Hepatocyte (in vitro differentiated cells): ENCODE results near the gene NME9. TPM values are rescaled to one million over a fixed set of nuclear protein-coding genes. Genes with fewer than 3 reads are reported as not detected.

Experiments used
- DNase-seq: peaks from one replicate; pipeline ENCODE4 v3.0.0-alpha.2; 2016; ENCODE audit warnings: low spot score
- H2AFZ ChIP-seq: fragments of 200-600 bp; sonication (generic); 2 replicates; pipeline ENCODE4 v1.6.0; 2016; ENCODE audit warnings: antibody characterized with exemption, mild to moderate bottlenecking
- H3K27ac ChIP-seq: fragments of 200-600 bp; sonication (generic); 2 replicates; pipeline ENCODE4 v1.5.1; 2016; ENCODE audit warnings: mild to moderate bottlenecking
- H3K27me3 ChIP-seq: fragments of 200-600 bp; sonication (generic); 2 replicates; pipeline ENCODE4 v1.6.1; 2016
- H3K36me3 ChIP-seq: fragments of 200-600 bp; sonication (generic); replicated peaks from 2 replicates; pipeline ENCODE4 v1.5.1; 2016; ENCODE audit warnings: low read depth; ENCODE audit not compliant: insufficient read depth
- H3K4me1 ChIP-seq: fragments of 200-600 bp; sonication (generic); 2 replicates; pipeline ENCODE4 v1.5.1; 2016; ENCODE audit warnings: mild to moderate bottlenecking, moderate library complexity; ENCODE audit not compliant: insufficient read depth
- H3K4me2 ChIP-seq: fragments of 200-600 bp; sonication (generic); 2 replicates; pipeline ENCODE4 v1.6.0; 2016
- H3K4me3 ChIP-seq: fragments of 200-600 bp; sonication (generic); 2 replicates; pipeline ENCODE4 v1.5.1; 2016; ENCODE audit warnings: mild to moderate bottlenecking
- H3K79me2 ChIP-seq: fragments of 200-600 bp; sonication (generic); 2 replicates; pipeline ENCODE4 v1.6.0; 2017; ENCODE audit warnings: mild to moderate bottlenecking
- H3K9me2 ChIP-seq: fragments of 200-600 bp; sonication (generic); replicated peaks from 2 replicates; pipeline ENCODE4 v1.6.0; 2017; ENCODE audit warnings: mild to moderate bottlenecking; ENCODE audit not compliant: insufficient read depth
- H3K9me3 ChIP-seq: fragments of 200-600 bp; sonication (generic); 2 replicates; pipeline ENCODE4 v1.5.1; 2016; ENCODE audit warnings: low read depth, mild to moderate bottlenecking
- H4K20me1 ChIP-seq: fragments of 200-600 bp; sonication (generic); 2 replicates; pipeline ENCODE4 v1.6.0; 2016; ENCODE audit warnings: mild to moderate bottlenecking; ENCODE audit not compliant: insufficient read depth, poor library complexity, severe bottlenecking
- CTCF ChIP-seq: fragments of 200-600 bp; sonication (generic); IDR thresholded peaks from 2 replicates; pipeline ENCODE4 v1.5.1; 2016; ENCODE audit warnings: antibody characterized with exemption, mild to moderate bottlenecking; ENCODE audit not compliant: poor library complexity
- EZH2 ChIP-seq: fragments of 200-600 bp; sonication (generic); IDR thresholded peaks from 2 replicates; pipeline ENCODE4 v1.6.1; 2016; ENCODE audit warnings: antibody characterized with exemption, mild to moderate bottlenecking, borderline replicate concordance
- EZH2phosphoT487 ChIP-seq: fragments of 200-600 bp; sonication (generic); IDR thresholded peaks from one replicate; pipeline ENCODE4 v1.6.1; 2018; ENCODE audit warnings: antibody characterized with exemption, mild to moderate bottlenecking, low read depth, moderate library complexity; ENCODE audit not compliant: unreplicated experiment, severe bottlenecking
- WGBS: methylation state at CpG from one replicate; pipeline ENCODE4 v1.1.6; 2016; ENCODE audit warnings: low lambda C conversion rate; ENCODE audit errors: missing lambda C conversion rate; 5-methylcytosine and 5-hydroxymethylcytosine counted together
- polyA plus RNA-seq: library from polyadenylated mRNA; unstranded; fragments of >200 nt; fragmentation: Nextera tagmentation; extraction: Ambion mirVana; gene quantifications from 2 replicates; pipeline ENCODE4 v1.2.1, GENCODE V29; 2016
- total RNA-seq: library from RNA; depleted of rRNA; stranded (reverse); fragments of >200 nt; gene quantifications from 2 replicates; pipeline ENCODE4 v1.2.3, GENCODE V29; 2014

The NME9 gene
- total and polyA plus RNA-seq, 2 experiments from 2014 or later, result 1.0 TPM; not detected in 1

GRCh38 chr3:138354376-138354775 lies 24.7 kb upstream of the NME9 start:
- Histone ChIP-seq H3K4me3 (no peak overlapping the region), H4K20me1 (no peaks in the 10 kb centered on the region), H3K4me2 (no peak overlapping the region), H2AFZ (no peak overlapping the region), H3K4me1 (peaks cover 5% of the 10 kb centered on the region), H3K9me3 (no peaks in the 10 kb centered on the region), H3K36me3 (no peaks in the 10 kb centered on the region), H3K79me2 (no peaks in the 10 kb centered on the region), H3K27me3 (no peaks in the 10 kb centered on the region), H3K27ac (no peak overlapping the region), H3K9me2 (no peaks in the 10 kb centered on the region)
- TF ChIP-seq CTCF, result no peak
- no peak for TF ChIP-seq EZH2
- no peak for TF ChIP-seq EZH2phosphoT487
- DNase-seq, result no peak

- H2AFZ ChIP-seq, result no peak overlapping the region
- no peaks in the 10 kb centered on the region for H3K36me3 ChIP-seq
- no peaks in the 10 kb centered on the region for H3K79me2 ChIP-seq
- H3K27me3 ChIP-seq, result no peaks in the 10 kb centered on the region
- no peaks in the 10 kb centered on the region for H4K20me1 ChIP-seq
- H3K27ac ChIP-seq, result no peak overlapping the region
- no peak overlapping the region for H3K4me2 ChIP-seq
- H3K4me1 ChIP-seq, result peaks cover 5% of the 10 kb centered on the region
- no peaks in the 10 kb centered on the region for H3K9me2 ChIP-seq
- H3K9me3 ChIP-seq, result no peaks in the 10 kb centered on the region
- 99% methylated on average over 5 of the region's 5 CpGs for WGBS
- no peak for DNase-seq
- H3K4me3 ChIP-seq, result no peak overlapping the region
- TF ChIP-seq CTCF, result no peak
- TF ChIP-seq EZH2phosphoT487, result no peak
- no peak for TF ChIP-seq EZH2
Observed at GRCh38 chr3:138351916-138352550, 22.4 kb upstream of the NME9 start.

- TF ChIP-seq CTCF (no peak), EZH2phosphoT487 (no peak), EZH2 (no peak)
Observed at GRCh38 chr3:138351151-138351550, 21.5 kb upstream of the NME9 start.

More at GRCh38 chr3:138351151-138351550, 21.5 kb upstream of the NME9 start:
- Histone ChIP-seq H3K27ac (no peak overlapping the region), H2AFZ (no peak overlapping the region), H3K4me3 (no peak overlapping the region), H3K9me3 (no peaks in the 10 kb centered on the region), H3K4me2 (no peak overlapping the region), H3K4me1 (peaks cover 5% of the 10 kb centered on the region), H3K36me3 (no peaks in the 10 kb centered on the region), H3K27me3 (no peaks in the 10 kb centered on the region), H4K20me1 (no peaks in the 10 kb centered on the region), H3K9me2 (no peaks in the 10 kb centered on the region), H3K79me2 (no peaks in the 10 kb centered on the region)
- DNase-seq, result no peak
